NOMO-1 treated with dmso at 0.1 percent for 144 hours (cell line): ENCODE measurements around the gene SPAG4.
A peak's percentile ranks its signal among the peaks of the same experiment; 100 is the strongest.

Source experiments
- DNase-seq: peaks from one replicate; lab custom pipeline; 2025; ENCODE audit not compliant: unreplicated experiment; lab: John Stamatoyannopoulos, UW

Gene SPAG4

GRCh38 chr20:35652641-35653429 is 37.2 kb downstream of the SPAG4 start:
- DNase-seq: no peak

GRCh38 chr20:35653430-35653734 is 37.8 kb downstream of the SPAG4 start:
- no peak for DNase-seq

GRCh38 chr20:35653893-35654292 is 38.3 kb downstream of the SPAG4 start:
- DNase-seq: no peak

- DNase-seq: no peak
These were observed 38.8 kb downstream of the SPAG4 start for GRCh38 chr20:35654415-35654814.

GRCh38 chr20:35657271-35657670 is 41.6 kb downstream of the SPAG4 start:
- DNase-seq: no peak

GRCh38 chr20:35660122-35660937 is 44.7 kb downstream of the SPAG4 start:
- DNase-seq: no peak

- DNase-seq: no peak
These were observed 45.4 kb downstream of the SPAG4 start for GRCh38 chr20:35661053-35661452.

- no peak for DNase-seq
These were observed 46.3 kb downstream of the SPAG4 start for GRCh38 chr20:35661908-35662307.

- no peak for DNase-seq
These were observed 46.9 kb downstream of the SPAG4 start for GRCh38 chr20:35662551-35662950.

- peak; percentile 11 for DNase-seq
These were observed 48.2 kb downstream of the SPAG4 start for GRCh38 chr20:35663516-35664465.

GRCh38 chr20:35664466-35665206 is 49.0 kb downstream of the SPAG4 start, which contains the start of the genes CPNE1 and RBM12:
Gene CPNE1, minus strand, starts transcription at chr20:35664900. Its CDS starts 31,977 bp downstream, at chr20:35632923.
Gene RBM12, minus strand, starts transcription at chr20:35664900. Its CDS starts 9,578 bp downstream, at chr20:35655322.
- DNase-seq: peak; percentile 94

GRCh38 chr20:35665949-35666288 is 50.3 kb downstream of the SPAG4 start:
- DNase-seq: no peak

- DNase-seq: no peak
These were observed 53.6 kb downstream of the SPAG4 start for GRCh38 chr20:35669221-35669620.

GRCh38 chr20:35669681-35670080 is 54.1 kb downstream of the SPAG4 start:
- no peak for DNase-seq
